ENCODE data around the gene HPSE2. TPM values are rescaled to one million over a fixed set of nuclear protein-coding genes. Genes with fewer than 3 reads are reported as not detected.
"Not testable (repeated sequence)": the region's sequence is repeated elsewhere in the genome, so short reads cannot be mapped to it uniquely, and the experiment has no call there.

The HPSE2 gene
- total RNA-seq, 1 donor from 2014 or later, result not detected

- H3K36me3 Mint-ChIP-seq (ENCODE audit: low read depth), result no peaks in the 10 kb centered on the region
- DNase-seq (ENCODE audit: low spot score), result no peak
- H3K4me3 Mint-ChIP-seq, result no peak overlapping the region
- H3K27ac Mint-ChIP-seq, result no peak overlapping the region
- H3K4me1 Mint-ChIP-seq (ENCODE audit: low read depth), result no peaks in the 10 kb centered on the region
- peaks cover 3% of the 10 kb centered on the region for H3K27me3 Mint-ChIP-seq (ENCODE audit: insufficient read depth)
- no peaks in the 10 kb centered on the region for H3K9me3 Mint-ChIP-seq
- intact Hi-C loops (cut with micrococcal nuclease), result no loop called here
Observed at GRCh38 chr10:98560565-98560964, 675.1 kb downstream of the HPSE2 start.

GRCh38 chr10:98556061-98556460 is 679.6 kb downstream of the HPSE2 start:
- Mint-ChIP-seq H3K27me3 (ENCODE audit: insufficient read depth) (no peaks in the 10 kb centered on the region), H3K4me1 (ENCODE audit: low read depth) (no peaks in the 10 kb centered on the region)

DNA sequence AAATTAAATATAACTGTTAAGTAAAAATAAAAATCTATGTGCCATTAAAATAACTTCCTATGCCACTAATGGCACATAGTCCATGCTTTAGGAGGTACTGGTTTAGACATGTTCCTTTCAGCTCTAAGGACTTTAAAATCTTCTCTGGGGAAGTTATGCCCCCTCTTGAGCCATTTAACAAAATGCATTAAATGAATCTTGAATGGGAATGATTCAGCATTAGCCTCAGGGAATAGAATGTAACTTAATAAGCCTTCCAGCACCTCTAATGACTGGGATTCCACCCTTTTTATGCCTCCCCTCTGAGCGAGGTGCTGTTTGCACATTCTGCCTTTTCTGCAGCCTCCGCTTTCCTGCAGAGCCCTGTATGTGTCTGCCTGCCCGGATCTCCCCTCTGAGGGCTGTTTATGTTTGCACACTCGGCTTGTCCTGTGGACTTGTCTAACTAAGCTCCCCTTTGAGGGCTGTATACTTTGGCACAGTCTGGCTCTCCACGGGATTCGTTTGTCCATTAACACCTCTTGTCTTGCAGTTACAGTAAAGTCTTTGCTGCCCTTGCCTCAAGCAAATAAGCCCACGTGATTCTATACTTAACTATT is 680.5 kb downstream of the HPSE2 start:
- intact Hi-C loops (cut with micrococcal nuclease), result no loop called here
- no peaks in the 10 kb centered on the region for H3K9me3 Mint-ChIP-seq
- no peak overlapping the region for H3K4me3 Mint-ChIP-seq
- no peak overlapping the region for H3K27ac Mint-ChIP-seq
- no peaks in the 10 kb centered on the region for H3K4me1 Mint-ChIP-seq (ENCODE audit: low read depth)
- no peak for DNase-seq (ENCODE audit: low spot score)
- H3K36me3 Mint-ChIP-seq (ENCODE audit: low read depth), result no peaks in the 10 kb centered on the region
- H3K27me3 Mint-ChIP-seq (ENCODE audit: insufficient read depth), result no peaks in the 10 kb centered on the region

More at GRCh38 chr10:98556061-98556460, 679.6 kb downstream of the HPSE2 start:
- Mint-ChIP-seq H3K4me3 (no peak overlapping the region), H3K36me3 (ENCODE audit: low read depth) (no peaks in the 10 kb centered on the region), H3K9me3 (no peaks in the 10 kb centered on the region), H3K27ac (no peak overlapping the region)
- intact Hi-C loops (cut with micrococcal nuclease), result no loop called here
- DNase-seq (ENCODE audit: low spot score), result no peak

DNA sequence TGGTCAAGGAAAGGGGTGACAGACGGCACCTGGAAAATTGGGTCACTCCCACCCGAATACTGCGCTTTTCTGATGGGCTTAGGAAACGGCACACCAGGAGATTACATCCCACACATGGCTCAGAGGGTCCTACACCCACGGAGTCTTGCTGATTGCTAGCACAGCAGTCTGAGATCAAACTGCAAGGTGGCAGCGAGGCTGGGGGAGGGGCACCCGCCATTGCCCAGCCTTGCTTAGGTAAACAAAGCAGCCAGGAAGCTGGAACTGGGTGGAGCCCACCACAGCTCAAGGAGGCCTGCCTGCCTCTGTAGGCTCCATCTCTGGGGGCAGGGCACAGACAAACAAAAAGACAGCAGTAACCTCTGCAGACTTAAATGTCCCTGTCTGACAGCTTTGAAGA is 694.1 kb downstream of the HPSE2 start:
- H3K9me3 Mint-ChIP-seq; H3K36me3 Mint-ChIP-seq (ENCODE audit: low read depth); H3K4me3 Mint-ChIP-seq; intact Hi-C loops (cut with micrococcal nuclease); H3K4me1 Mint-ChIP-seq (ENCODE audit: low read depth); H3K27me3 Mint-ChIP-seq (ENCODE audit: insufficient read depth); DNase-seq (ENCODE audit: low spot score); H3K27ac Mint-ChIP-seq: not testable (repeated sequence)

GRCh38 chr10:98539578-98539977 is 696.1 kb downstream of the HPSE2 start:
- H3K4me1 Mint-ChIP-seq (ENCODE audit: low read depth), result no peaks in the 10 kb centered on the region
- no peak for DNase-seq (ENCODE audit: low spot score)
- no peaks in the 10 kb centered on the region for H3K27me3 Mint-ChIP-seq (ENCODE audit: insufficient read depth)
- no peaks in the 10 kb centered on the region for H3K9me3 Mint-ChIP-seq
- H3K27ac Mint-ChIP-seq, result no peak overlapping the region
- intact Hi-C loops (cut with micrococcal nuclease), result no loop called here
- H3K4me3 Mint-ChIP-seq, result no peak overlapping the region
- no peaks in the 10 kb centered on the region for H3K36me3 Mint-ChIP-seq (ENCODE audit: low read depth)

DNA sequence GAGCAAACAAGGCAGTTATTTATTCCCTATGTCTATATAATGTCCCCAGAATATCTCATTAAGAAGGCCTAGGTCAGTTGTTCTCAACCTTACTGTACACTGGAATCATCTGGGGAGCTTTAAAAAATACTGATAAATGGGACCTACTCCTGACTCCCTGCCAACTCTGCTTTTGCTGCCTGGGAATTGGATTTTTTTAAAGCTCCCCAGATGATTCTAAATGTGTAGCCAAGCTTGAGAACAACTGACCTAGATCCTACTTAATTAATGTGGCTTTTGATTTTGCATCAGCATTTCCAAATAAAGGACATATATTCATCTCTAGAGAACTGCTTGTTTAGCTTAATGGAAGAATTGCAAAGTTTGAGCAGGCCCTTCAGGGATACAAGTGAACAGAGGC is 697.2 kb downstream of the HPSE2 start:
- no peak for DNase-seq (ENCODE audit: low spot score)
- intact Hi-C loops (cut with micrococcal nuclease), result no loop called here
- Mint-ChIP-seq H3K4me3 (no peak overlapping the region), H3K4me1 (ENCODE audit: low read depth) (no peaks in the 10 kb centered on the region), H3K36me3 (ENCODE audit: low read depth) (no peaks in the 10 kb centered on the region), H3K27ac (no peak overlapping the region), H3K9me3 (no peaks in the 10 kb centered on the region), H3K27me3 (ENCODE audit: insufficient read depth) (no peaks in the 10 kb centered on the region)

GRCh38 chr10:98536551-98536950 is 699.1 kb downstream of the HPSE2 start:
- no peak overlapping the region for H3K27ac Mint-ChIP-seq
- no peak overlapping the region for H3K4me3 Mint-ChIP-seq
- DNase-seq (ENCODE audit: low spot score), result no peak
- no peaks in the 10 kb centered on the region for H3K36me3 Mint-ChIP-seq (ENCODE audit: low read depth)
- intact Hi-C loops (cut with micrococcal nuclease), result no loop called here
- no peaks in the 10 kb centered on the region for H3K27me3 Mint-ChIP-seq (ENCODE audit: insufficient read depth)
- H3K4me1 Mint-ChIP-seq (ENCODE audit: low read depth), result no peaks in the 10 kb centered on the region
- no peaks in the 10 kb centered on the region for H3K9me3 Mint-ChIP-seq

DNA sequence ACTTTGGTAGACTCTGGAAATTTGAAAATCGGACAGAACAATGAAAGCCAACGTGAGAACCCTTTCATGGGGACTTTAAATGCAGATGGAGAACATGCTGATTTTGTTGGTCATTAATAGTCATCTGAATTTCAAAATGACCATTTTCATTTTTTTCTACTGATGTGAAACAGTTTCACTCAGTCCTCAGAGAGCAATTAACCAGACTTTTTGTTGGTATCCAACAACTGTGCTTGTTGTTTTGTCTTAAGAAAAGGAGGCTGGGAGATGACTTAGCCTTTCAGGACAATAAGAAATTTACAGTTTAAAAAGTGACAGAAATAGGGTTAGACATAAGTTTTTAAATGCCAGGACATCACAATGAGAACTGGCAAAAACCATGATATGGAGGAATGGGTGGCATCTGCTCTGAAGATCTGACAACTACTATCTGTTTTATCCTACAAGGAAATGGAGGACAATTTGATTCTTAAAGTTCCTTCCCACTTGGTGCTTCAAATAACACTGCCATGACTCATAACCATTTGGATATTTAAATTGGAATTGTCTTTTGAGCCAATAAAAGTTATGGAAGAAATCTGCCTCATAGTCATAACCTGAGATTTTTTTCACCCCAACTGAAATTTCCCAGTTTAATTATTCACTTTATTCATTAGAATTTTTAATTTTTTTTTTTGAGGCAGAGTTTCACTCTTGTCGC is 701.8 kb downstream of the HPSE2 start:
- no peaks in the 10 kb centered on the region for H3K36me3 Mint-ChIP-seq (ENCODE audit: low read depth)
- intact Hi-C loops (cut with micrococcal nuclease), result no loop called here
- no peak overlapping the region for H3K4me3 Mint-ChIP-seq
- no peak for DNase-seq (ENCODE audit: low spot score)
- no peaks in the 10 kb centered on the region for H3K4me1 Mint-ChIP-seq (ENCODE audit: low read depth)
- H3K27me3 Mint-ChIP-seq (ENCODE audit: insufficient read depth), result no peaks in the 10 kb centered on the region
- H3K27ac Mint-ChIP-seq, result no peak overlapping the region
- H3K9me3 Mint-ChIP-seq, result no peaks in the 10 kb centered on the region

- intact Hi-C loops (cut with micrococcal nuclease), result no loop called here
- H3K36me3 Mint-ChIP-seq (ENCODE audit: low read depth), result no peaks in the 10 kb centered on the region
- H3K4me3 Mint-ChIP-seq, result no peak overlapping the region
- H3K4me1 Mint-ChIP-seq (ENCODE audit: low read depth), result no peaks in the 10 kb centered on the region
- H3K27me3 Mint-ChIP-seq (ENCODE audit: insufficient read depth), result no peaks in the 10 kb centered on the region
- H3K27ac Mint-ChIP-seq, result no peak overlapping the region
- no peak for DNase-seq (ENCODE audit: low spot score)
- H3K9me3 Mint-ChIP-seq, result no peaks in the 10 kb centered on the region
Observed at GRCh38 chr10:98533241-98533640, 702.4 kb downstream of the HPSE2 start.

DNA sequence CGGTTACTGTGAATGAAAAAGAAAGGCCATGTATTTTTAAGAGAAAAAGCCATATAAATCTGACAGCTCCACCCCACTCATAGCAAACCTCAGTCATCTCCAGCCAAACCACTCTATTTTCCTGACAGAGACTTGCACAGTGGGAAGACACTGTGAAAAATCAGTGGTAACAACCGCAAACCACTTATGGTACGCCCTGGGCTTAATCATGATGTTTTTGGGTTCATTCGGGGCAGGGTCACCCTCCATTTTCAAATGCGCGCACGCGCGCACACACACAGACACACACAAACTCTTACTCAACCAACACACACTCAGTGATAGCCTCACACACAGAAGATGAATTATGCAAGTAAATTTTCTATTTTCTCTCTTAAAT is 706.9 kb downstream of the HPSE2 start:
- H3K4me3 Mint-ChIP-seq, result no peak overlapping the region
- no peaks in the 10 kb centered on the region for H3K4me1 Mint-ChIP-seq (ENCODE audit: low read depth)
- H3K36me3 Mint-ChIP-seq (ENCODE audit: low read depth), result no peaks in the 10 kb centered on the region
- no peaks in the 10 kb centered on the region for H3K27me3 Mint-ChIP-seq (ENCODE audit: insufficient read depth)
- DNase-seq (ENCODE audit: low spot score), result no peak
- intact Hi-C loops (cut with micrococcal nuclease), result no loop called here
- H3K27ac Mint-ChIP-seq, result no peak overlapping the region
- no peaks in the 10 kb centered on the region for H3K9me3 Mint-ChIP-seq

- H3K36me3 Mint-ChIP-seq (ENCODE audit: low read depth), result no peaks in the 10 kb centered on the region
- no peaks in the 10 kb centered on the region for H3K9me3 Mint-ChIP-seq
- H3K27ac Mint-ChIP-seq, result no peak overlapping the region
- intact Hi-C loops (cut with micrococcal nuclease), result no loop called here
- DNase-seq (ENCODE audit: low spot score), result no peak
- no peak overlapping the region for H3K4me3 Mint-ChIP-seq
- H3K4me1 Mint-ChIP-seq (ENCODE audit: low read depth), result no peaks in the 10 kb centered on the region
- H3K27me3 Mint-ChIP-seq (ENCODE audit: insufficient read depth), result no peaks in the 10 kb centered on the region
Observed at GRCh38 chr10:98528166-98528804, 707.4 kb downstream of the HPSE2 start.

DNA sequence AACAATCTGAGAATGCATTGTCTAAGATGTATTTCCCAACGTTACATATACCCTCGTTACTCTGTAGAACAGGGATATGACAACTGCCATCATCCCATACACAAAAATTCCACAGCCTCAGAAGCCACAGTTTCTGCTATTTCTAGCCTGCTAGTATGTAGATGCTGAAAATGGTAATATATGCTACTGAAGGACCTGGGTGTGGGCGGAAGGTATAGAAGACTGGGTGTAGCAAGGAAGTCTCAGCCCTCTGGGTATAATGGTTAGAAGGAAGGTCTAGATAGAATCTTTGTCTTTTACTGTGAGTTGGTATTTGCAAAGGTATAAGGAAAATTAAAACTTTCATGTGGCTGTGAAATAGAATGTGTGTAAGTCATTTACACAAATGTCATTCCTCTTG is 709.7 kb downstream of the HPSE2 start:
- no peaks in the 10 kb centered on the region for H3K4me1 Mint-ChIP-seq (ENCODE audit: low read depth)
- intact Hi-C loops (cut with micrococcal nuclease), result no loop called here
- H3K4me3 Mint-ChIP-seq, result no peak overlapping the region
- H3K9me3 Mint-ChIP-seq, result no peaks in the 10 kb centered on the region
- DNase-seq (ENCODE audit: low spot score), result no peak
- no peak overlapping the region for H3K27ac Mint-ChIP-seq
- H3K36me3 Mint-ChIP-seq (ENCODE audit: low read depth), result no peaks in the 10 kb centered on the region
- H3K27me3 Mint-ChIP-seq (ENCODE audit: insufficient read depth), result peaks cover 1% of the 10 kb centered on the region

DNA sequence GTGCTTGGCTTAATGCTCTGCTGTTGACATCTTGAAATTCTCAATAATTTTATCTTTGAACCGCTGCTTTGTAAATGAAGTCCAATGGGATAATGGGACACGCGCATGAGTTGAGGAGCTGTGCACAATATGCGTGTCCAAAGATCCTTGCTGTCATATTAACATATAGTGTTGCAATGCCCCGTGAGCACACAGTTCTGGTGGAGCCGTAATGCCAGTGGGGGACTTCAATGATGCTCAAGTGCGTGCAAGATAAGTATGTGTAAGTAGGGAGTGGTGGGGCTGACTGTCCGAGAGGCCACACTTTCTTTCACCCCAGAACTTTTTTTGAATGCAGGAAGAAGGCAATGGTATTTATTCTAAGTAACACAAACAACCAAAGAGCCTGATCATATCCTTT is 711.5 kb downstream of the HPSE2 start:
- H3K4me1 Mint-ChIP-seq (ENCODE audit: low read depth), result no peaks in the 10 kb centered on the region
- DNase-seq (ENCODE audit: low spot score), result no peak
- intact Hi-C loops (cut with micrococcal nuclease), result no loop called here
- no peaks in the 10 kb centered on the region for H3K9me3 Mint-ChIP-seq
- no peak overlapping the region for H3K27ac Mint-ChIP-seq
- H3K4me3 Mint-ChIP-seq, result no peak overlapping the region
- H3K36me3 Mint-ChIP-seq (ENCODE audit: low read depth), result no peaks in the 10 kb centered on the region
- peaks cover 1% of the 10 kb centered on the region for H3K27me3 Mint-ChIP-seq (ENCODE audit: insufficient read depth)

Data from activated T-helper 1 cell treated with anti-CD3 and anti-CD28 coated beads, Interleukin-12 subunit alpha, Interleukin-12 subunit beta, Interleukin-2, Interleukin-4 antibody, amounts not matched to agents 30 ng/mL and 10 ng/mL and 1 ng/mL, durations not matched to agents 14 hours and 24 hours and 36 hours (primary cell).